IPS DF 4.7 (cell line): ENCODE results near the gene ESR1.
"Not testable (repeated sequence)": the region's sequence is repeated elsewhere in the genome, so short reads cannot be mapped to it uniquely, and the experiment has no call there.

Experiments used
- DNase-seq: peaks from one replicate; pipeline ENCODE4 v3.0.0-alpha.2; 2013; ENCODE audit warnings: low spot score; ENCODE audit errors: extremely low read depth

ESR1 gene

DNA sequence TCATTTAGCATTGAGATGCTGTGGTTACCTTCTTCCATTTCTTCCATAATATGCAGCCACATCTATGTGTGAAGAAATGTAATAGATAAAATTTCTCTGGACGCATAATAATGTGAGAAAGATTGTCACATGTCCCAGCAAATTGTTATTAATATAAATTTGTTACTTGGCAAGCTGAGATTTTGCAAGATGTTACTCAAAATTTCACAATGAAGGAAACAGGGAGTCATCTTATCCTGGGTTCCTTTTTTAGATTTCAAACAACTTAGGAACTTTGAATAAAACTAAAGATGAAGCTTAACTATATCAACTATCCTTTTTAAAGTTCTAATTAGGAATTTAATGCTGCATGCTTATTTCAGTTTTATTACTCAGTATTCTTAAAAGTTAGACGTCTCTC, 3.6 kb downstream of the ESR1 start:
- no peak for DNase-seq

DNA sequence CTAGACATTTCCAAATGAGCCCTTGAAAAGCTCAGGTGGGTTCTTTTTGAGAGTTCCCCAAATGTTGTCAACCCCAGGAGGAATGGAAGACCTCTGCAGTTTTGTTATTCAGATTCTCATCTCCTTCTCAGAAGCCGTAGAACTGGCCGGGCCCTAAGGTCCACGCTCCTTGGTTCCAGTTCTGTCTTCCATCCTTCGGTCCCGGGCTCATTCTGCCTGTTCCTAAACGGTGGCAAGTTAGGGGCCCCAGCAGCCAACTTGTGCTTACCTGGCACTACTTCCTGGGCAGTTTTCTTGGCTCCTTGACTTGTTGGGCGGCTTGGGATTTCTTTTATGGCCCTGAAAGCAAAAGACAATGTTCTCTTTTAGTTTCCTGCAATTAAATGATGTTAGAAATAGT, 6.4 kb downstream of the ESR1 start:
- DNase-seq, result no peak

DNA sequence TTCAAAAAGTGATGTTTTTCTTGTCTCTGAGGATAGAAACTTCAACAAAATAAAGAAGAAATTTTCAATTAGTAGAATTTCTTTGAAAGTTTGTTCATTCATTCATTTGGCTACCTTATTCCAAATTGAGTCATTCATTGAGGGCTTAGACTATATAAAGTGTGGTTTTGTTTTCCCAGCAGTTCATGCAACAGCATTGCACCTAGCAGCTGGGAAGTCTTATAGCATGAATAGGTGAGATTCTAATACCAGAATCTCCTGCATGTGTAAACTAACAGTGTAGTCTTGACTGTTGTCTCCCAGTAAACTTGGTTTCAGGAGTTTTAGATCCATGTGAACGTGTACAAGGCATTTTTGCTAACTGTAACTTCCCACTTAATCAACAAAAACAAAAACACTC, 7.1 kb downstream of the ESR1 start:
- no peak for DNase-seq

DNA sequence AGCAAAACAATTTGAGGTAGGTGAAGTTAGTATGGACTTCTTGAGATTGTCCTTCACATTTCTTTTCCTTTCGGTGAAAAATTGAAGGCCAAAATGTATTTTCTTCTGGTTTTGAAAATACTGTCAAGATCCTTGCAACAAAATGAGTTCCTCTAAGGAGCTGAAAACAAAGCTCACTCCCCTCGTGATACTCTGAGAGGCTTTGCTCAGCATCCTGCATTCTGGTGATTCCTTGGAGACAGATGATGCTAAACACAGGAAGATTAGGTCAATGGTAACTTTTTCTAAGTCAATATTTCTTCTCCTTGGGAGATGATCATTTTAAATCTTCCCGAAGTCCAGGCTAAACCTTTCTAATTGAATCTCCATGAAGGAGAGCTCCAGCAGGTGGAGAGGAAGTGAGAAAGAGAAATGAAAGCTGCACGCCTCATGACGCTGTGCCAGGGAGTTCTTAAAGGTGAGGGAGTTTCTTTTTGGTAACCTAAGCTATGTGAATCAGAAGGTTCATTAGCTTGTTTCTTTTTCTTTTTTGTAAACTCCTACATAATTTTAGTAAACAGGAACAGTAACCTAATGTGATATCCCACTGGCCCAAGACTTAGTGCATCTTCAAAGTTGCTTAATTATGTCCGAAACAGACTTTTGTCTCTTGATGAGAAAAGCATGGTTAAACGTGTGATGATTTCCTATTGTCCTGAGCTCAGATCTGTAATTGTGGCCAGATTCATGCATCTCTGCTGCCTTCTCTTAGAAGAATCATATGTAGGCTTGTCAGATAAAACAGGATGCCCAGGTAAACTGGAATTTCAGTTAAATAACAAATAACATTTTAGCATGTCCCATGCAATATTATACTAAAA, 15.0 kb downstream of the ESR1 start:
- DNase-seq, result no peak

DNA sequence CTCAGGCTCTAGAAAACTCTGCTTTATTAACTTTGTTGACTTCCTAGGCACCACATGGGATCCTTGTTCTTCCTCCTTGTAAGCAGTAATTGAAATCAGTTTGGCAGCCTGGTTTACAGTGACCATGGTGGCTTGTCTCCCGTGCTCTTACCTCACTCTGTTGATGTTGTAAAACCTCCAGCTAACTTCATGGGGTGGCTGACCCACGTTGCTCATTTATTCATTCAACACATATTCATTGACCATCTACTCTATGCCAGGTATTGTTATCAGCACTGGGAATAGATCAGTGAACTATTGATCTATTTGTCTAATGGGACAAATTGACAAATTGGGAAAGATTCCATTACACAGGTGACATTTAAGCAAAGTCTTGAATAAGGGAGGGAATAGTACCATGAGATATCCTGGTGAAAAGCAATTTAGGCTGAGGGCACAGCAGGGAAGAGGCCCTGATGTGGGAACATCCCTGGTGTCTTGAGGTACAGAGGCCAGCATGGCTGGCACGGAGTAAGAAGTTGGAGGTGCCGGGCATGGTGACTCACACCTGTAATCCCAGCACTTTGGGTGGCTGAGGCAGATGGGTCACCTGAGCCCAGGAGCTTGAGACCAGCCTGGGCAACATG, 19.1 kb downstream of the ESR1 start:
- no peak for DNase-seq

DNA sequence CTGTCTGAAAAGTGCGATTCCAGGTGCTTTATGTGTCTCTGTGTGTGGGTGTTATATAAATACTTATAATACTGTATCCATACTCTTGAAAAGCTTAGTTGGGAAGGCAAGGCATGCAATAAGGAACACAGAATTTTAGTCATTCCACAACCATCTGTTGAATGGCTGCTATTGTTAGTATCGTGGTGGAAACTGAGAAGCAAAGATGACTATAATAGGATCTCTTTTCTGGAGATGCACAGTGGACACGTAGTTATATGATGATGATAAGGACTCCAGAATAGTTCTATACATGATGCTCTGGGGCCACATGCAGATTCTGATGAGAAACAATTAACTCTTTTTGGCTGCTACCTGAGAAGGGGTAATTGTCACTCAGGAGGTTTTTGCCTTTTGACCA, 25.2 kb downstream of the ESR1 start:
- DNase-seq, result no peak

DNA sequence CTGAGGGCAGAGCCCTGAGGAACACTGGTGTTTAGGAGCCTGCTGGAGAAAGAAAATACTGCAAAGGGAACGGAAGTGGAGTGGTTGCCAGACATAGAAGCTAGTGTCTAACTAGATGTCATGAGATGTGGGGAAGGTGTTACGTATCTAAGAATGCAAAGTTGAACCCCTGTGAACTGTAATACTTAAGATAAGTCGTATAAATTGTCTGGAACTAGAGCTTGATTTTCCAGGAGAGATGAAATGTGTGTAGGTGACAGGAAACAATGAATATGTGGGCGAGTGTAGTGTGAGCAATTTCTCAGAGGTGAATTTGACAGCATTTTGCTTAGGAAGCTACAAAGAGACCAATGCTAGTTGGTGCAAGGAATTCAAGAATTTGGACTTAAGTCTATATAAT, 27.9 kb downstream of the ESR1 start:
- DNase-seq, result no peak

DNA sequence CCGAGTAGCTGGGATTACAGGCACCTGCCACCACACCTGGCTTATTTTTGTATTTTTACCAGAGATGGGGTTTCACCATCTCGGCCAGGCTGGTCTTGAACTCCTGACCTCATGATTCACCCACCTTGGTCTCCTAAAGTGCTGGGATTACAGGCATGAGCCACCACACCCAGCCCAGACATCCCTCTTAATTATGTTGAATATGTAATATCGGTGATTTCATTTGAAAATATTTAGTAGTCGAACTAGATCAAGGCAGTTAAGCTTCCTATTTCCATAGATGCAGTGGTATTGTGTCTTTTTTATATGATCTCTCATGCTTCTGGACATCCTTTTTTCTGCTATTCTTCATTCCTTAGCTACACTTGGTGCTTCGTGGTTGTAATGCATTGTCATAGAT, 29.7 kb downstream of the ESR1 start:
- DNase-seq, result no peak

DNA sequence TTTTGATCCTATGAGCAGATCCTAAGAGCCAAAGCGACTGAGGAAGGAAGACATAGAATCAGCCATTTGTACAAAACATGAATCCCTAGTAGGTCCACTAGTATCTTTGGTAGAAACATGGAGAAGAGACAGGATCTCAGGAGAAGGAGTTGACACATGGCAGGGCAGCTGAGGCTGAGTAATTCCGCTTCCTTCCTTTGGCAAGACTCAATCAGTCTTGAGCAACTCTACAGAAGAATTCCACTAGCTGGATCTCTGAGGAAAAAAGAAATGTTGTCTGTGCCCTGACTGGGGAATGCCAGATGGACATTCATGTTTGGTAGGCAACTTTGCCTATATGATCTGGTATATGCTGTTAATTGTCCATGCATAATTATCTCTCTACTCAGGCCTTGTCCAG, 35.3 kb downstream of the ESR1 start:
- DNase-seq, result no peak

DNA sequence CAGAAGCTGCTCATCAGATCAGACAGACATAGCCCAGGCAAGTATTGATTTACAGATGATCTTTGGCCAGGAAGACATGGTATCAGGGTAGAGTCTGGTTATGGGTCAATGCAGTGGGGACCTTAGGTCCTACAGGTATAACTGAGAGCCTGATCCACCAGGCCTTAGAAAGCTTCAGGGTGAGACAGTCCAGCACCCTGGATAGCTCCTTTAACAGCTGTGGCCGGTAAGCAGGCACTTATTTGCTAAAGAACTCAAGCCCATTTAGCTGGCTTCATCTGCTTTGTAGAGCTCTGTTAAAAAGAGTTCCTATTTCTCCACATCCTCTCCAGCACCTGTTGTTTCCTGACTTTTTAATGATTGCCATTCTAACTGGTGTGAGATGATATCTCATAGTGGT, 39.6 kb downstream of the ESR1 start:
- DNase-seq, result peak; percentile 25

DNA sequence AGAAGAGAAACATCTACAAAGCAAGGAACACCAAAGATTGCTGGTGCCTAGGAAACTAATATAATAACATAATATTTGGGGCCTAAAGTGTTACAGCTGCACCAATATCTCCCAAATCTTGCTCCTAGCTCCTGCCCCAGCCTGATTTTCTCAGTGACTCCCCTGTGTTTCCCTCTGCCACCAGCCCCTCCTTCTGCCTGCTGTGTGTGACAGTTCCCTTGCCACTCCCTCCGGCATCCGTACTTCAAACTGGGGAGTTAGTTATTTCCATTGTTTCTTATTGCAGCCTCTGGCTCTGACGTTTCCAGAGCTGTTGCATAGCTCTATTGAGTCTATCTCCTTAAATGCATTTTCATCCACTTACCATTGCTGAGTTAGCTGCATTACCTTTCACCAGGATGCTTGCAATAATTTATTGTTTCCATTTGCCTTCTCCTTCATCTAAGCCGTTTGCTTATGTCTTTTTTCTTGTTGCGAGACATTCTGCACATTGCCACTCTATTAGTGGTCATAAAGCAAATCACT, 43.1 kb downstream of the ESR1 start:
- no peak for DNase-seq

DNA sequence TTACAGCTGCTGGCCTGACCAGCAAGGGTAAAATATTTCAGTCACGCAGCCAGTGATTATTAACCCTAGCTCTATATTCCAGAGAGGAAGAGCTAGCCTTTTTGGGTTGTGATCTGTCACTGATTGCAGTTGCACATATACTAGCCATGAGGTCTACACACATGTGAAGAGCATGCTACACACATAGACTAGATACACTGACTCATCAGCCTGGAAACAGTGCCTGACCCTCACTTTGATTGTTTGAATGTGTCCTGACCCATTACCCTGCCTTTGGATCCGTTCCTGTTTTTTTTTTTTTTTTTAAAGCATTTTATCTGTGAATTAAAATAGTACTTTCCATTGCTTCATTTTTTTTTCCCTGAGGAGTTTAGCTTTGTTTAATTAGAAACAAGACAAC, 50.8 kb downstream of the ESR1 start:
- no peak for DNase-seq

DNA sequence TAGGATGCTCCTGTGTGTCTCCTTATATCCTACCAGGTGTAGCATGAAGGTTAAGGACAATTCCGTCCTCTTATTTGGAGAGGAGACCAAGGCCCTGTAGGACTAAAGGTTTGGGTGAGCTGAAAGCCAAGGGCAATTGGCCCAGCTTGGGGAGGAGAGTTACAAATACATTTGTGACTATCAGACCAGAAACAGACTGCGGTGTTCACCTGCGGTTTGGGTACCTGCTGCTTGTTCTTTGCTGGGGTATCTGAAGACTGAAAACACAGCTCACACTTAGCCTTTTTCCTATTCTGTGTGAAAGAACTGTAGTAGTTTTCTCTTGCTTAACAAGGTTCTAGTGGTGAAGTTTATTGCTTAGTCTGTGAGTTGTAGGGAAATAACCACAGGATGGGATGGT, 55.0 kb downstream of the ESR1 start:
- no peak for DNase-seq

DNA sequence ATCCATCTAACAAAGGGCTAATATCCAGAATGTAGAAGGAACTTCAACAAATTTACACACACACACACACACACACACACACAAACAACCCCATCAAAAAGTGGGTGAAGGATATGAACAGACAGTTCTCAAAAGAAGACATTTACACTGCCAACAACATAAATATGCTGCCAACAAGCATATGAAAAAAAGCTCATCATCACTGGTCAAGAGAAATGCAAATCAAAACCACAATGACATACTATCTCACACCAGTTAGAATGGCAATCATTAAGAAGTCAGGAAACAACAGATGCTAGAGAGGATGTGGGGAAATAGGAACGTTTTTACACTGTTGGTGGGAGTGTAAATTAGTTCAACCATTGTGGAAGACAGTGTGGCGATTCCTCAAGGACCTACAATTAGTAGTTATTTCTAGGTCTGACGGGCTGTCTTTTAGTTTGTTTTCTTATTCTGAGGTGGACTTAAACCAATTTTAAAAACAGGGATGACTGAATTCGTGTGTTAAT, 59.9 kb downstream of the ESR1 start:
- DNase-seq, result not testable (repeated sequence)

DNA sequence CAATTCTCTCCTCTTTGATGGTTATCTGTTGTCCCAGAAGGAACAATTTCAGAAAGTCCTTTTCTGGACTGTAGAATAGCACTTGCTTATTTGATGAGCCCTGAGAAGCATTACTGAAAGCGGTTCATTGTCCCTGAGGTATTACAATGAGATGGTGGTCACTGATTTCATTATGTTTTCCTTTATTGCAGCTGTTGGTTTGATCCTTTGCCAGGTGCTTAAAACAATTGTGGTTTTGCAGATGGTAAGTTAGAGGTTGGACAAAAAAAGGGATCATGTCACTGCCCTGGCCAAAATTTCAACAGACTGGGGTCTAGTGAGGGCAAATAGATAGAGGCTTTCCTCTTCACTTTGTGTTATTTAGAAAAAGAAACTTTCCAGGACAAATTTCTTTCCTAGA, 61.9 kb downstream of the ESR1 start:
- no peak for DNase-seq

DNA sequence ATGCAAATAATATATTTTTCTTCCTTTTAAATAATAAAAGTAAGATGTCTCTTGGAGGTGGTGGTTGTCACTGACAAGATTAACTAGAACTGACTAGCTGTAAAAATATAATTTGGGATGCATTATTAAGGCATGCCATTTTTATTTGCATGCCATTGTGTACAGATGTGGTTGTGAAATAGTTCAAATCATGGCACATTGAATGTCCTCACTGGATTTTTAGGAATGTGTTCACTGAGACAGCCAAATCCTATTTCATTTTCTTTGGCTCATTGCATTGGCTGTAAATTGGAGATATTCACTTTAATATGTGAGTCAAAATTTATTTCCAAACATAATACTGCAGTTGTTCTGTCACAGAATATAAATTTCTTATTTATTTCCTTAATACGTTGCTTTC, 62.3 kb downstream of the ESR1 start:
- DNase-seq, result no peak

DNA sequence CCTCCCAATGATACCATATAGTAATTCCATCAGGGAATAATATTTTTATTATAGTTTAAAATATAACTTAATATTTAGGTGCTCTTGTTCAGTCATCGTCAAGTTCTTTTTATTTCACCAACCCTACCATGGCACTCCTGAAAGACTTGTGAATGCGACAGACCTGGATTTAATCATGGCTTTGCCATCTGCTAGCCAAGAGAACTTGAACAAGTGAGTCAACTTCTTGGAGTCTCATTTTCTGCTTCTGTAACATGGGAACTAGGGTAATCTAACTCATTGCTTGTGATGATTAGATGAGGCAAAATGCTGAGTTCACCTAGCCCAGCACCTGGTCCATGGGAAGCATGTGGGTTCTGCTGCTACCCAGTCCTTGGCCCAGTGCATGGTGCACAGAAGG, 62.9 kb downstream of the ESR1 start:
- no peak for DNase-seq

DNA sequence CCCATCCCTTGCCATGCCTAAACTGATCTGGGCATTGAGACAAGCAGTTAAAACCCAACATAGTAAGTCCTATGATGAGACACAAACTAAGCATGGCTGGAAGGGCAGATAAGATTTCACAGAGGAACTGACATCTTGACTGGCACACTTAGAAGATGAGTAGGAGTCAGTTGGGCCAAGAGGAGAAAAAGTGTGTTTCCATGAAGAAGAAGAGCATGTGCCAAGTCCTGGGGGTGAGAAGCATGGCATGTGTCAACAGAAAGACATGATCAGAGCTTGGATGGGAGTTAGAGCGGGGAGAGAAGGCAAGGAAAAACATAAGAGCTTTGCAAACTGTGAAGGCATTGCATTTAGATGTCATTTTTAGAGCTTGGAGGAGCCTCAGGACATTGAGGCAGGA, 68.0 kb downstream of the ESR1 start:
- DNase-seq, result no peak

DNA sequence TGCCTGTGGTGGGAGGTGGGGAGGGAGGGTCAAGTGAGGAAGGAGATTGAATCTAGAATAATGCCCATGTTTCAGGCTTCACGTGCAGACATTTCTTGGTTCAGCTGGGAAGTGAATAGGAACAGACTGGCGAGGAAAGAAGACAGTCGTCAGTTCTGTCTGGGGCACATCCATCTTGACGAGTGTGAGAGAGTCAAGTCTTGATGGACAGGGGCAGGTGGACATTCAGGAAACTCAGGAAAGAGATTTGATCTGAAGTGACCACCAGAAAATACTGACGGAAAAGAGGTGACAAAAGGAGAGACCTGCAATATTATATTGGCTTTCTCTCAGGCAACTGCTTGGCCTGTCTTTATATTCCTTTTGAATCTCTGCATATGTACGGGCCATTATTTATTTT, 68.6 kb downstream of the ESR1 start:
- DNase-seq, result no peak

DNA sequence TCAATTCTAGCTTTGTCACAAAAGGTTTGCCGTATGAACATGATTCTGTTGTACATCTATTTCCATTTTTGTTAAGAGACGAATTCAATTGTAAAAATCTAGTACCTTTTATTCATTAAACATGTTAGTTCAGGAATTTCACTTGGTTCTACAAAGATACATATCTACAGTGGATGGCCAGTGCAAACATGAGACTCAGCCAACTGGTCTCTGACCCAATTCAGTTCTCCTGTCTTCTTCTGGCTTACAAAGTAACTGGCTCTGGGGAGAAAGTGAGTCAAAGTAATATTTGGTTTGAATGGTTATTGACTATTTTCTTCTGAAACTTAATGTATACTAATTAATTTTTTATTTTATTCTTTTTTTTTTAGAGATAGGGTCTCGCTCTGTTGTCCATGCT, 70.0 kb downstream of the ESR1 start:
- DNase-seq, result no peak

DNA sequence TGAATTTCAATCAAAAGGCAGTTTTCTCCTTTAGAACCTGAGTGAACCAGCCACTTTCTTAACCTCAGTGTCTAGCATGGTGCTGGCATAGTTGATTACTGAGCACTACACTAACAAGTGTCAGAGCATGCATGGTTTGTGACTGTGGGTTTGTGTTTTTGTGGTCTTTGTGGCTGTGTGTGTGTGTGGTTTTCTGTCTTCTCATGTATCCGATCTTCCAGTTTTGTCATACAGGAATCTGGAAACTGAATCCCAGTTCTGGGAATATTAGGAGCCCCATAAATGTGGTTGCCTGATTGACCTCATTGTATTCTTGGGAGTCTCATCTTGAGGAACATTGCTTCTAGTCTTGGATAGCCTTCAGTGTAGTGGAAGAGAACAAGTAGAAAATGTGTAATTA, 73.7 kb downstream of the ESR1 start:
- DNase-seq, result no peak

DNA sequence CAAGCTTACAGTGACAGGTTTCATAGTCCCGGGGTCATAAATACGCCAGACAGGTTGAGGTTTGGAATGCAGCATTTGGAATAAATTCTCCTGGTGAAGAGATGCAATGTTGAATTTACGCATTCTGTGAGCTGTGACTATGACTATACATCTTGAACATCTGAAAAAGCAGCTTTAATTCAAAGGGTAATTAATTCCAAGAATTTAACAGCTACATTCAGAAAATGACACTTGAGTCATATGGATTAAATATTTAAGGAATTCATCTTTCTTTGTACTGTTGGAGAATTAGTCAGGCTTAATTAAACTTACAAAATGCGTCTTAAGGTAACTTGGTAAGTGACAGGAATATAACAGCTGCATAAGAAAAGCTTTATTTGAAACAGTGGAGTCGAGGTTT, 74.7 kb downstream of the ESR1 start:
- DNase-seq, result no peak

DNA sequence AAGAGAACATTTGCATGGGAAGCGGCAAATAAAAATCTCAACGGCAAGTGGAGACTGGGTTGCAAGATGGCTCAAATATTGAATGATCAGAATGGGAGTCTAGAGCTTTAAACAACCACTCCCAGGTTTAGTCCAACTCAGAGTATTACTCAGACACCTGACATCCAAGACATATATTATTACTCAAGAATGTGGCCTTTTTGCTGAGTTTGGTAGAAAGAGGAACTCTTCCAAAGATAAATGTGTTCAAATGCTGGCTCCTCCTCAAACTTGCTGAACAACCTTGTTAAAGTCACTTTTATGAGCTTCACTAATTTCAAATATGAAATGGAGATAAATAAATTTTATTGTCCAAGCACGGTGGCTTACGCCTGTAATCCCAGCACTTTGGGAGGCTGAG, 77.8 kb downstream of the ESR1 start:
- no peak for DNase-seq
